Vagina (tissue), 2 donors: ENCODE data around the gene FAM32A.

Experiments
- POLR2AphosphoS5 ChIP-seq, 2 donors: sonication (generic); formaldehyde crosslinking; IDR thresholded peaks; one replicate each; pipeline ENCODE4 v1.9.0; 2017; ENCODE audit warnings: antibody characterized with exemption in 2 of 2, mild to moderate bottlenecking in 2 of 2, low read depth in 1 of 2; ENCODE audit not compliant: insufficient read depth in 1 of 2
- TF ChIP-seq, protein P1 (sequence below), 3 experiments: fragments of 450-650 bp in 2 of 3; fragments of 200-600 bp in 1 of 3; sonication (generic) in 1 of 3; IDR thresholded peaks; one replicate each; pipeline ENCODE4 v1.5.1; 2017 to 2019; ENCODE audit warnings: antibody characterized with exemption in 3 of 3, mild to moderate bottlenecking in 2 of 3, moderate library complexity in 2 of 3

DNA sequence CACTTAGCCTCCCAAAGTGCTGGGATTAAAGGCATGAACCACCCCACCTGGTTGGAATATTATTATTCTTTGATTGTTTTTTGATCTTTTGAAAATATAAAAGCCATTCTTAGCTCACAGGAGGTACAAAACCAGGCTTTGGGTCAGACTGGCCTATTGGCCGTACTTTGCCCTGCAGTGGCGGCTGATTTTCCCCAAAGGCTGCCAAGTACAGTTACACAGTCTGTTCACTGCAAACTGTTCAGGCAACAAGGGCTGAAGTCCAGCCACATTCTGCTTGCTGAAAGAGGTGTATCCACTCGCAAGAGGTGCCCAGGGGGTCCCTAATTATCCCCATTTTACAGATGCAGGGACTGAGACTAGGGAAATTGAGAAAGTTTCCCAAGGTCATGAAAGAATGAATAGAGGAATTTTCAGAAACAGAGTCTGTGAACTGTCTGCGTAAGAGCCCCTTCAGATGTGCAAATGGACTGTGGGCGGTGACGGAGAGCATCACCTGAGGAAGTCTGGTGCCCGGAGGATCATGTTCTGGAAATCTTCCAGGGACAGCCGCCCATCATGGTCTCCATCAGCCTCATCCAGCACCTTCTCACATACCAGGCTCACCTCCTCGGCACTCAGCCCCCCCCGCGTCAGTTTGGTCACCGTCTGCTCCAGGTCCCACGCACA lies 20.9 kb upstream of the FAM32A start:
- TF ChIP-seq POLR2AphosphoS5 (IDR thresholded peaks at IDR 0.05; ENCODE audit: insufficient read depth in 1 of 2, low read depth in 1 of 2) = no peak
- TF ChIP-seq, protein P1, sequence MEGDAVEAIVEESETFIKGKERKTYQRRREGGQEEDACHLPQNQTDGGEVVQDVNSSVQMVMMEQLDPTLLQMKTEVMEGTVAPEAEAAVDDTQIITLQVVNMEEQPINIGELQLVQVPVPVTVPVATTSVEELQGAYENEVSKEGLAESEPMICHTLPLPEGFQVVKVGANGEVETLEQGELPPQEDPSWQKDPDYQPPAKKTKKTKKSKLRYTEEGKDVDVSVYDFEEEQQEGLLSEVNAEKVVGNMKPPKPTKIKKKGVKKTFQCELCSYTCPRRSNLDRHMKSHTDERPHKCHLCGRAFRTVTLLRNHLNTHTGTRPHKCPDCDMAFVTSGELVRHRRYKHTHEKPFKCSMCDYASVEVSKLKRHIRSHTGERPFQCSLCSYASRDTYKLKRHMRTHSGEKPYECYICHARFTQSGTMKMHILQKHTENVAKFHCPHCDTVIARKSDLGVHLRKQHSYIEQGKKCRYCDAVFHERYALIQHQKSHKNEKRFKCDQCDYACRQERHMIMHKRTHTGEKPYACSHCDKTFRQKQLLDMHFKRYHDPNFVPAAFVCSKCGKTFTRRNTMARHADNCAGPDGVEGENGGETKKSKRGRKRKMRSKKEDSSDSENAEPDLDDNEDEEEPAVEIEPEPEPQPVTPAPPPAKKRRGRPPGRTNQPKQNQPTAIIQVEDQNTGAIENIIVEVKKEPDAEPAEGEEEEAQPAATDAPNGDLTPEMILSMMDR (IDR thresholded peaks at IDR 0.05) = no peak
